GM21723 (cell line): Measurements from ENCODE around the gene UBE2O.

Source experiments
- ATAC-seq: cut with Tn5 transposase; IDR thresholded peaks from one replicate; pipeline ENCODE4 v1.9.1; 2021; ENCODE audit warnings: mild to moderate bottlenecking, moderate library complexity; ENCODE audit not compliant: unreplicated experiment

The UBE2O gene

GRCh38 chr17:76419576-76420260, 33.2 kb downstream of the UBE2O start:
- no peak for ATAC-seq

- ATAC-seq, result no peak
Measured at GRCh38 chr17:76417499-76418143, 35.3 kb downstream of the UBE2O start.

- ATAC-seq, result no peak
Measured at GRCh38 chr17:76416899-76417298, 36.1 kb downstream of the UBE2O start.

GRCh38 chr17:76416457-76416856, 36.5 kb downstream of the UBE2O start:
- no peak for ATAC-seq

- ATAC-seq, result no peak
Measured at GRCh38 chr17:76415786-76416185, 37.2 kb downstream of the UBE2O start.

GRCh38 chr17:76414334-76415295, 38.3 kb downstream of the UBE2O start:
- no peak for ATAC-seq

- no peak for ATAC-seq
Measured at GRCh38 chr17:76411247-76411646, 41.7 kb downstream of the UBE2O start.

GRCh38 chr17:76410328-76410965, 42.5 kb downstream of the UBE2O start:
- ATAC-seq, result no peak

- no peak for ATAC-seq
Measured at GRCh38 chr17:76408037-76408849, 44.7 kb downstream of the UBE2O start.

GRCh38 chr17:76407509-76407908, 45.4 kb downstream of the UBE2O start:
- no peak for ATAC-seq

- ATAC-seq, result no peak
Measured at GRCh38 chr17:76405967-76406647, 46.8 kb downstream of the UBE2O start.

- ATAC-seq, result no peak
Measured at GRCh38 chr17:76405607-76405966, 47.4 kb downstream of the UBE2O start.

GRCh38 chr17:76404976-76405563, 47.9 kb downstream of the UBE2O start:
- no peak for ATAC-seq

- ATAC-seq, result no peak
Measured at GRCh38 chr17:76404256-76404655, 48.7 kb downstream of the UBE2O start.

GRCh38 chr17:76402711-76403110, 50.2 kb downstream of the UBE2O start:
- ATAC-seq, result no peak

- ATAC-seq, result no peak
Measured at GRCh38 chr17:76399175-76400172, 53.5 kb downstream of the UBE2O start.

- ATAC-seq, result no peak
Measured at GRCh38 chr17:76398523-76399174, 54.3 kb downstream of the UBE2O start.
